ACC112 (cell line): ENCODE measurements around the gene CDH4.

ENCODE experiments used
- H2AFZ ChIP-seq: fragments of 200-600 bp; sonication (generic); one replicate; pipeline ENCODE4 v1.6.0; 2017; ENCODE audit warnings: antibody characterized with exemption, low read length; ENCODE audit not compliant: unreplicated experiment
- H3K27ac ChIP-seq: fragments of 200-600 bp; sonication (generic); 2 replicates; pipeline ENCODE4 v1.5.1; 2014; ENCODE audit warnings: low read depth, mild to moderate bottlenecking, antibody characterized with exemption, low read length, moderate library complexity
- H3K27me3 ChIP-seq: fragments of 200-600 bp; sonication (generic); 2 replicates; pipeline ENCODE4 v1.6.1; 2014; ENCODE audit warnings: mild to moderate bottlenecking, antibody characterized with exemption, low read length, moderate library complexity, mixed read lengths; ENCODE audit not compliant: insufficient read depth
- H3K36me3 ChIP-seq: fragments of 200-600 bp; sonication (generic); 2 replicates; pipeline ENCODE4 v1.6.1; 2016; ENCODE audit warnings: mild to moderate bottlenecking, antibody characterized with exemption, low read length, moderate library complexity, mixed read lengths; ENCODE audit not compliant: insufficient read depth
- H3K4me1 ChIP-seq: fragments of 200-600 bp; sonication (generic); one replicate; pipeline ENCODE4 v1.6.1; 2016; ENCODE audit warnings: low read length, mixed read lengths; ENCODE audit not compliant: insufficient read depth, unreplicated experiment, control insufficient read depth
- H3K4me3 ChIP-seq: fragments of 200-600 bp; sonication (generic); 2 replicates; pipeline ENCODE4 v1.5.1; 2014; ENCODE audit warnings: mild to moderate bottlenecking, low read depth, low read length
- H3K79me2 ChIP-seq: fragments of 200-600 bp; sonication (generic); one replicate; pipeline ENCODE4 v1.6.0; 2016; ENCODE audit warnings: low read length; ENCODE audit not compliant: control insufficient read depth, unreplicated experiment, insufficient read depth

The CDH4 gene

DNA sequence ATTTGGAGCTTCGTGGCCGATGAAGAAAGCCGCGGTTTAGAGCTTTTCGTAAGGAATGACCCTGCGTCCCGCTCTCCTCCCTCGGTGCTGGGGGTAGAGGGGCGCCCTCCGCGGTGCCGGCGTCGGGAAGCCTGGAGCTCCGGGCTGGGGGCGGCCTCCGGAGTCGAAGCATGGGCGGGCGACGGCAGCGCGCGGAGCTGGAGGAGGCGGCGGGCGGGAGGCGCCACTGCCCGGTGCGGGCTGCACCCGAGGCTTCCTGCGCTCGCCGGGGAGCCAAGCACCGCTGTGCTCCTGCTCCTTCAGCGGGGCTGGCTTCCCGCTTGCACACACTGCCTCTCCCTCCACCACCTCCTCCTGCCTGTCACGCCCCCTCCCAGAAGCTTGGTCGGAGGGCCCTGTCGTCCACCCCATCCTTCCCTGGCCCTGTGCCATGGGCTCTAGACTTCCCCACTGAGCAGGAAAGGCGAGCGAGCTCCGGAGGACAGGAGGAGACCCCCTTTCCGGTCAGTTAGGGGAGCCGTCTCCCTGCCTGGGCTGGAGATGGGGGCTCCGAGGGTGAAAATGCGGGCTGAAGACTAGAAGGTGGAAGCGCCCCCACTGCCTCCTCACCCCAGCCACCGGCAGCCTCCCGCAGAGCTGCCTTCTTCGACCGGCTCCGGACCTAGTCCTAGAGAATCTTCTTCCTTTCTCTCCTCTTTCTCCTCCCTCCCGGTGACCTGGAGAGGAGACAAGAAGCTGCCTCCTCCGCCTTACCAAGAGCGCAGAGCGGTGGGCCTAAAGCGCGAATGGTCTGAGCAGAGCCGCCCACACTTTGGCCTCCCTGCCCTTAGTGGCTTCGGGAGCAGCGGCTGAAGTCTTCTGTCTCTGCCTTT is 1.8 kb downstream of the CDH4 start:
- peaks cover 14% of the 10 kb centered on the region for H3K27me3 ChIP-seq
- peak overlapping the region; percentile 84 for H3K4me3 ChIP-seq
- peaks cover 6% of the 10 kb centered on the region for H3K79me2 ChIP-seq
- peak overlapping the region; percentile 24 for H3K27ac ChIP-seq
- H2AFZ ChIP-seq = peak overlapping the region; percentile 84
- H3K4me1 ChIP-seq = peaks cover 19% of the 10 kb centered on the region
- no peaks in the 10 kb centered on the region; the same call in 1 of the 2 replicates for H3K36me3 ChIP-seq

DNA sequence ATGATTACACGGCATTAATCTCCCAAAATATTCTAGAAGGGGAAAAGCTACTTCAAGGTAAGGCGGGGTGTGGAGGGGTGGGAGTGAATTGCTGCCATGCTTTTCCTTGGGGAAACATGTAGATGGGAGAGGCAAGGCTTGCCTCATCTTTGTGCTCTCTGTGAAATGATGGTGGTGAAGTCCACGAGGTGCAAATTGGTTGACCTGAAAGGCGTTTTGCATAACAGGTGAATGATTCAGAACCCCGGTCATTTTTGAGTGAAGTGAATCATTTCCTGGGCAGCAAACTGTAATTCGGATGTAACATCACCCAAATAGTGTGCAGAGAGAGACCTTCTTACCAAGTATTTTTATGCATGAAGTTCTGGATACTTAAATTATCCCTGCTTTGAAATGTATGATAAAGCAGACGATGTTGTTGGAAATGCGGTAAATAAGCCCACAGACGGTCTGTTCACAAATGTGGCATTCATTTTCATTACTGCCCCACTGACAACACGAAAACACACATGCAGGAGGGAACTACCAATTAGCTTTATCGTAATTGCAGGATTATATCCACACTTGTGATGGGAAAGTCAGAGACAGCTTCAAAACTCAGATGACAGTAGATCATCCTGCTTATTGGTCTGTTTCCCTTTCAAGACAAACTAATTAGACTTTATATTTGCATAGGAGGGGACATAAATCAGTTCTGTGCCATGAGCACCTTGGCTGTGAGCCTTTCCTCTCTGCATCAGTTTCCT is 3.0 kb downstream of the CDH4 start:
- H3K36me3 ChIP-seq = no peaks in the 10 kb centered on the region; the same call in 1 of the 2 replicates
- H3K79me2 ChIP-seq = peaks cover 7% of the 10 kb centered on the region
- H3K4me3 ChIP-seq = peak overlapping the region; percentile 84
- H2AFZ ChIP-seq = no peak overlapping the region
- peaks cover 7% of the 10 kb centered on the region for H3K27me3 ChIP-seq
- peak overlapping the region; percentile 24 for H3K27ac ChIP-seq
- H3K4me1 ChIP-seq = peaks cover 19% of the 10 kb centered on the region

DNA sequence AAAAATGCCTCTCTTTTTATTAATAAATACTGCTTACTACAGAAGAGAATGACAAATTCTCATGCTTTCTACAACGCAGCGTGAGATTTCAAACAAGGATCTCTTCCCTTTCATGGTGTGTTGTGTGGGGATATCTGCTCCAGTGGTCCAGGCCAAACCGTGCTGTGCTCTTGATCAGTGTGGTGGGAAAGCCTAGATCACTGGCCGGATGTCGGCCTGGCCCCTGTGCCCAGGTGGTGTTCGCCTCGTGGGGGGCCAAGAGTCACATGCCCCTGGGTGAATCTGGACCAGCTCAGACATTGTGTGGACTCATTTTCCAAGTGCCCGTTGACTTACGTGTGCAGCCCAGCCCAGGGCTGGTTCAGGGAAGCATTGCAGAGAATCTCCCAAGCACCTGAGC is 4.3 kb downstream of the CDH4 start:
- Histone ChIP-seq H3K4me3 (no peak overlapping the region), H3K27ac (no peak overlapping the region), H3K79me2 (peaks cover 12% of the 10 kb centered on the region), H2AFZ (no peak overlapping the region), H3K27me3 (no peaks in the 10 kb centered on the region), H3K4me1 (peaks cover 19% of the 10 kb centered on the region), H3K36me3 (no peaks in the 10 kb centered on the region; the same call in 1 of the 2 replicates)

DNA sequence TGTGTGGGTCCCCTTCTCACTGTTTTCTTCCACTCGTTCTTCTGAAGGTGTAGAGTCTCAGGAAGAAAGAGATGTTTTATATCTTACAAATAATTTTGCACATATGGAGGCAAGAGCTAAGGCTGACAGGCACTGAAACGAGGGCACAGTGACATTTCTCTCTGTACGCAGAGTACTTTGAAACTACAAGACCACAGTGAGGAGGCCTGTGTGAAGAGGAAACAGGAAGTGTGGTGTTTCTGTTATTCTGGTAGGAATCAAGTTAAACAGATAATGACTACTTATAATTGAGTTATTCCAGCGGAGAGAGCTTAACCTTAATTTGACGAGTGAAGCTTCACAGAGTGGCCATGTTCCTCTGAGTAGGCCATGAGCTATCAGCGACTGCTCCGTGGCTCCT is 4.8 kb downstream of the CDH4 start:
- no peak overlapping the region for H3K4me3 ChIP-seq
- H3K36me3 ChIP-seq = no peaks in the 10 kb centered on the region; the same call in 1 of the 2 replicates
- no peak overlapping the region for H2AFZ ChIP-seq
- no peaks in the 10 kb centered on the region for H3K27me3 ChIP-seq
- H3K27ac ChIP-seq = no peak overlapping the region
- peaks cover 12% of the 10 kb centered on the region for H3K79me2 ChIP-seq
- peaks cover 19% of the 10 kb centered on the region for H3K4me1 ChIP-seq

DNA sequence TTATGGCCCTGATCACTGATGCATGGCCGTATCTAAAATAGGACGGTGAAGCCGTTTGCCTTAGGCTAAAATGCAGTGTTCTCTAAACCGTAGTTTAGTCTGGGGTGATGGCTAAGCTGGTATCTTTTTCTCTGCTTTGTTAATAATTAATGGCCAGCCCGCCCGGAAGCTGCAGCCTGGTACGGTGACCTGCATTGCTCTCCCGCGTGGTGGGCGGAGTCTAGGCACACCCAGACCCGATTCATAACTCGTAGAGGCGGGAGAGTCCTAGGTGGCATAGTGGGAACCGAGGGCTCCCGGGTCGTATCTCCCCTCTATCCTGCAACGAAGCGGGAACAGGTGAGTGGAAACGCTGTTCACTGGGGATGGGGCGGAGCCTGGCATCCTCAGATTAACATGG is 5.5 kb downstream of the CDH4 start:
- peaks cover 12% of the 10 kb centered on the region for H3K79me2 ChIP-seq
- H3K4me1 ChIP-seq = peaks cover 19% of the 10 kb centered on the region
- H3K27me3 ChIP-seq = no peaks in the 10 kb centered on the region
- no peak overlapping the region for H2AFZ ChIP-seq
- no peak overlapping the region for H3K4me3 ChIP-seq
- H3K36me3 ChIP-seq = no peaks in the 10 kb centered on the region; the same call in 1 of the 2 replicates
- no peak overlapping the region for H3K27ac ChIP-seq

DNA sequence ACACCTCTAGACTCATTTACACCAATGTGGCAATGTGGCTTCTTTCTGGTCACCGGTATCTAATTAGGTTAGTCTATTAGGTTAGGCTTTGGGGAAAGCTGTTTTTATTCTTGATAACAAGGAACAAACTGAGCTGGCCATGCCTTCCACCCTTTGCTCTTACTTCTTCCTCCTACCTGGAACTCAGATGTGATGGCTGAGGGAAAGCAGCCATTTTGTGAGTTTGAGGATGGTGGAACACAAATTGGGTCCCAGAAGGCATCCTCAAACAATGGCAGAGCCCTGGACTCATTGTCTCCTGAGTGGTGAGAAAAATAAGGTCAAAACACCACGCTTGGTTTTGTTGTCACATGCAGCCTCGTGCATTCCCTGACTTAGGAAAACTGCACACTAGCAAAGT is 7.7 kb downstream of the CDH4 start:
- Histone ChIP-seq H3K27ac (no peak overlapping the region), H3K36me3 (peaks cover 3% of the 10 kb centered on the region; the same call in 1 of the 2 replicates), H3K4me1 (peaks cover 15% of the 10 kb centered on the region), H3K79me2 (peaks cover 14% of the 10 kb centered on the region), H3K4me3 (no peak overlapping the region), H2AFZ (no peak overlapping the region), H3K27me3 (no peaks in the 10 kb centered on the region)

DNA sequence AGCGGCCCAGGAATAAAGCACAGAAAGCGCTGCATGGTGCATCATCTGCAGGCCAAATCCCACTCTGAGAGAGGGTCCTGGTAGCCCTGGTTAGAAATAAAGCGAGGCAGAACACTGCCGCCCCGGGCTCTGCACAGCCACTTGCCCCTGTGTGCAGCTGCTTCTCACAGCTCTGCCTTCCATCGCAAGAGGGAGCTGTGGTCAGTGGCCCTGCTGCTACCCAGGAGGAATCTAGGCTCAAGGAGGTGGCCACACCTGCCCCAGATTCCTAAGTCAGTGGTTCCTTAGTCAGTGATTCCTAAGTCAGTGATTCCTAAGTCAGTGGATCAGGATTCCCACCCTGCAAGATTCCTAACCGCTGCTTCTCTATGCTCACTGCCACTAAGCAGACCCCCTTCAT is 8.8 kb downstream of the CDH4 start:
- no peak overlapping the region for H3K27ac ChIP-seq
- no peaks in the 10 kb centered on the region for H3K27me3 ChIP-seq
- H3K36me3 ChIP-seq = peaks cover 3% of the 10 kb centered on the region; the same call in 1 of the 2 replicates
- H3K79me2 ChIP-seq = peaks cover 14% of the 10 kb centered on the region
- peaks cover 3% of the 10 kb centered on the region for H3K4me1 ChIP-seq
- H2AFZ ChIP-seq = no peak overlapping the region
- no peak overlapping the region for H3K4me3 ChIP-seq

DNA sequence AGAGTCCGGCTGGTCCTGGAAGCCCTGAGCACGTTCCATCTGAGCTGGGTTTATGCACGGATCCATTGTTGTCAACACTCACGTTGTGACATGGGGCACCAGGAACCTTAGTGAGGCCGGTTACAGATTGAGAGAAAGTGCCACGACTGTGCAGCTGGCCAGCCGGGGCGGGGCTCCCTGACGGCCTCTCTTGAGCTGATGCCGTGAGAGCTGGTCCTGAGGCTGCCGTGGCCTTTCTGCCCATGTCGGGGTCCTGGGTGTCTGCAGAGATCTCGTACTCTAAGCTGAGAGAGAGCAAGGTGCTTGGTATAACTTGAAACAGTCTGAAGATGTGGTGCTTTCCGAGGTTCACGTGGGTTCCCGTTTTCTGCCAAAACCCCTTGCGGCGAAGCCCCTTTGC is 10.0 kb downstream of the CDH4 start:
- H3K27ac ChIP-seq = no peak overlapping the region
- no peak overlapping the region for H3K4me3 ChIP-seq
- no peak overlapping the region for H2AFZ ChIP-seq
- H3K4me1 ChIP-seq = no peaks in the 10 kb centered on the region
- peaks cover 9% of the 10 kb centered on the region for H3K79me2 ChIP-seq
- no peaks in the 10 kb centered on the region for H3K27me3 ChIP-seq
- H3K36me3 ChIP-seq = peaks cover 3% of the 10 kb centered on the region; the same call in 1 of the 2 replicates

DNA sequence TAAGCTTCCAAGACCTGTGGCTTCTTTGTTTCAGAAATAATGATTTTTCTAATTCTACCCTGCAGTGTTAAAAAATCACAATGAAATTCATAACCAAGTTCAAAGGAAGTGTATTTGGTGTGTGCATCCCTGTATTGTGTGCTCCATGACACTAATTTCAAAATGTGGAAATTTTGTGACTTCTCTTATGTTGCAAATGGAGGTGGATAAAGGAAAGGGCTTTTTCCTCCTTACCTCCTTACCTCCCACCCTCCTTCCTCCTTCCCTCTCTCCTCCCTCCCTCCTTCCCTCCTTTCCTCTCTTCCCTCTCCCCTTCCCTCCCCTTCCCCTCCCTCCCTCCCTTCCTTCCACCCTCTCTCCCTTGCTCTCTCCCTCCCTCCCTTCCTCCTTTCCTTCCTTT is 10.5 kb downstream of the CDH4 start:
- no peaks in the 10 kb centered on the region for H3K27me3 ChIP-seq
- H3K4me3 ChIP-seq = no peak overlapping the region

DNA sequence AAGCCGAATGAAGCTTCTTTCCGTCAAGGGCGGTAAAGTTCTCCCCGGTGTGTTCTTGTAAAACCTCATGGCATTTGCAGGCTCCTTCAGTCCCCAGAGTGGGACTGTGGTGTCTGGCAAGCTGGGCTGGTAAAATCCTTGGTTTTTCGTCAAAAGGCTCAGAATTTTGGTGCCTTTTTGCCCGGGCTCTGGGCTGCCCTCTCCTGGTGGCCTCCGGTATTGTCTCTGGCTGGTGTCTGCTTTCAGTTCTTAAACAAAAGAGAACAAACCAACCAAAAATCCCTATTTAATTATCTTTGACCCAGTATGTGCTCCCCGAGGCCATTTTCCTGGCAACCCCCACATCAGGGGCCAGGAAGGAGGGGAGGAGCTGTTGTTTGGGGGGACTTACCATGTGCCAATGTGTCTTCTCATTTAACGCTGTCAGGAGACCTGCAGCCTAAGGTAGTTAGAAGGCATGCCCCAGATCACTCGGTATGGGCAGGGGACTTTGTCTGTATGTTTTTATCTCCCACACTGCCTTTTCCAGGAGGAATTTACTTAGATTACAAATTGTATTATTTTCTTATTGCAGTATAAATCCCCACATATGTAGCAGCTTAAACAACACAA is 11.1 kb downstream of the CDH4 start:
- Histone ChIP-seq H3K4me3 (no peak overlapping the region), H2AFZ (peak overlapping the region; percentile 31), H3K27ac (no peak overlapping the region), H3K27me3 (no peaks in the 10 kb centered on the region), H3K4me1 (no peaks in the 10 kb centered on the region), H3K79me2 (peaks cover 9% of the 10 kb centered on the region), H3K36me3 (peaks cover 3% of the 10 kb centered on the region; the same call in 1 of the 2 replicates)

More for the DNA sequence above, 10.5 kb downstream of the CDH4 start:
- Histone ChIP-seq H3K27ac (no peak overlapping the region), H3K79me2 (peaks cover 9% of the 10 kb centered on the region), H3K4me1 (no peaks in the 10 kb centered on the region), H2AFZ (no peak overlapping the region), H3K36me3 (peaks cover 3% of the 10 kb centered on the region; the same call in 1 of the 2 replicates)
